Measurements from ENCODE around the gene ERCC6L2. TPM values are rescaled to one million over a fixed set of nuclear protein-coding genes. Genes with fewer than 3 reads are reported as not detected.

ERCC6L2 gene
- total RNA-seq, 4 donors from 2014 or later: 25.8 to 51.4 (median 36.4) TPM

DNA sequence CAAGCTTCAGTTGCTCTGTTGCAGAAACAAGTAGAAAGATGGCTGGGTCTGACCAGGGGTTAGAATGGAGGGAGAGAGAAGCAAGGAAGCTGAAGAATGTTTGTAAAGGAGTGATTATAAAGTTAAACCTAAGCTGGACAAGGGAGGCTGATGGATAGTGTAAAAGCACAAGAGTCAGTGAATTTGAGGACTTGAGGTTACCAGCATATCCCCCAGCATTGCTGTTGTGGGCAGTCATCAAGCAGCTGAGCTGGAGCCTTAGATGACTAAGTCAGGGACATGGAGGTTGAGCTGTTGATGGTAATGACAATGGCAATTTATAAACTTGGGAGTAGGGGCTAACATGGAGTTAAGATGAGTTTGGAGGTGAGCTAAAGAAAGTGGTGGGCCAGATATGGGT is 131.5 kb downstream of the ERCC6L2 start:
- no peak overlapping the region for H3K4me3 ChIP-seq (ENCODE audit: low read depth, poor library complexity, severe bottlenecking)
- intact Hi-C loops (cut with DNase I; ENCODE audit: low total_unique reads): no loop called here
- no peak for DNase-seq (ENCODE audit: low spot score in 2 of 2)
- TF ChIP-seq POLR2A (IDR thresholded peaks at IDR 0.05): no peak
- TF ChIP-seq, protein P1, sequence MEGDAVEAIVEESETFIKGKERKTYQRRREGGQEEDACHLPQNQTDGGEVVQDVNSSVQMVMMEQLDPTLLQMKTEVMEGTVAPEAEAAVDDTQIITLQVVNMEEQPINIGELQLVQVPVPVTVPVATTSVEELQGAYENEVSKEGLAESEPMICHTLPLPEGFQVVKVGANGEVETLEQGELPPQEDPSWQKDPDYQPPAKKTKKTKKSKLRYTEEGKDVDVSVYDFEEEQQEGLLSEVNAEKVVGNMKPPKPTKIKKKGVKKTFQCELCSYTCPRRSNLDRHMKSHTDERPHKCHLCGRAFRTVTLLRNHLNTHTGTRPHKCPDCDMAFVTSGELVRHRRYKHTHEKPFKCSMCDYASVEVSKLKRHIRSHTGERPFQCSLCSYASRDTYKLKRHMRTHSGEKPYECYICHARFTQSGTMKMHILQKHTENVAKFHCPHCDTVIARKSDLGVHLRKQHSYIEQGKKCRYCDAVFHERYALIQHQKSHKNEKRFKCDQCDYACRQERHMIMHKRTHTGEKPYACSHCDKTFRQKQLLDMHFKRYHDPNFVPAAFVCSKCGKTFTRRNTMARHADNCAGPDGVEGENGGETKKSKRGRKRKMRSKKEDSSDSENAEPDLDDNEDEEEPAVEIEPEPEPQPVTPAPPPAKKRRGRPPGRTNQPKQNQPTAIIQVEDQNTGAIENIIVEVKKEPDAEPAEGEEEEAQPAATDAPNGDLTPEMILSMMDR (IDR thresholded peaks at IDR 0.05): no peak

DNA sequence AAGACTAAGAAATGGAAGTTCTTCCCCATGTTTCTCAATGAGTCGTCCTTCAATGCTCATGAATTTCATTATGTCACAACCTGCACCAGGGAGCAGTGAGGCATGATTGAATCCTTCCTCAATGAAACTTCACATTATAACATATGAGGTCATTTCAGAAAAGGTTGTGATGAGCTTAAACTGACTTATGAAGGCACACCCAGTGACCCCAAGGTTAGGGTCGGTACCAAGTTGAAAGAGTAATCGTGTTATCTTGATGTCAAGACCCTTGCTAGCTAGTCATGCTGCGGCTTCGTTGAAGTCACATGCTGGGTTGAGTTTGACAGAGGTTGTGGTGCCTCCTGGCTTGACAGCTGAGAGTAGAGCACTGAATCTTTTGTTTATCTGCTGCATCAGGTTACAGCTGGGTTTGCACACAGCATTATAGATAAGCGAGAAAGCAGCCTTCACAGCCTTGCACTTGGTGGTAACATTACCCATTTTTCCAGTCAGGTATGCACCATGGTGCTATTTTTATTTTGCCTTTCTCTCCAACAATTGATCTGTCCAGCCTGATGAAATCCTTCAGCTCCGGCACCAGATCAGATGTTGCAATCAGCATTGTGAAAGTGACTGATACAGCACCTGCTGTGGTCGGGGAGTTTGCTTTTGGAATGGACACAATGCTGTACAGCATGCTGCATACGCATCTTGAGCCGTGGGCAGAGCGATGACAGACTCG is 133.2 kb downstream of the ERCC6L2 start:
- WGBS, 2 donors: 83 to 91% methylated on average over 12 of the region's 12 CpGs
- intact Hi-C loops (cut with DNase I; ENCODE audit: low total_unique reads): no loop called here
- no peak overlapping the region for H3K4me3 ChIP-seq (ENCODE audit: low read depth, poor library complexity, severe bottlenecking)
- TF ChIP-seq POLR2A (IDR thresholded peaks at IDR 0.05): no peak
- TF ChIP-seq, protein P1 (IDR thresholded peaks at IDR 0.05): no peak
- no peak for DNase-seq (ENCODE audit: low spot score in 2 of 2)

DNA sequence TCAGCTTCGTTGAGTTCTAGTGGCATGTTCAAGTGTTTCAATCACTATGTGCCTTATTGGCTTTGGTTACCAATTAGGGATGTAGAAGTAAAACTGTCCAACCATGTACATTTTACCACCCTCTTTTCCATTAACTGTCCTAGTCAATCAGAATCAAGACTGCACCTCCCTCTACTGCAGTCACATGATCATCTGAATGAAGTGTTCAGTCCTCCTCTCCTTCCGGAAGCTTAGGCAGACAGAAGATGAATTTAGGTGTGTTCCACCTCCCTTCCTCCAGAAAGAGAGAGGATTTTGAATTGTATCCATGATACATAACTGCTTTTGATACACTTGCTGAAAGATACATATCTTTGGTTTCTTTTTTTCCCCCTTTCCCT is 133.7 kb downstream of the ERCC6L2 start:
- no peak for DNase-seq (ENCODE audit: low spot score in 2 of 2)
- TF ChIP-seq, protein P1 (IDR thresholded peaks at IDR 0.05): no peak
- no peak for TF ChIP-seq POLR2A (IDR thresholded peaks at IDR 0.05)
- 86 to 89% methylated on average over 2 of the region's 2 CpGs for WGBS, 2 donors
- intact Hi-C loops (cut with DNase I; ENCODE audit: low total_unique reads): no loop called here
- H3K4me3 ChIP-seq (ENCODE audit: low read depth, poor library complexity, severe bottlenecking): no peak overlapping the region

DNA sequence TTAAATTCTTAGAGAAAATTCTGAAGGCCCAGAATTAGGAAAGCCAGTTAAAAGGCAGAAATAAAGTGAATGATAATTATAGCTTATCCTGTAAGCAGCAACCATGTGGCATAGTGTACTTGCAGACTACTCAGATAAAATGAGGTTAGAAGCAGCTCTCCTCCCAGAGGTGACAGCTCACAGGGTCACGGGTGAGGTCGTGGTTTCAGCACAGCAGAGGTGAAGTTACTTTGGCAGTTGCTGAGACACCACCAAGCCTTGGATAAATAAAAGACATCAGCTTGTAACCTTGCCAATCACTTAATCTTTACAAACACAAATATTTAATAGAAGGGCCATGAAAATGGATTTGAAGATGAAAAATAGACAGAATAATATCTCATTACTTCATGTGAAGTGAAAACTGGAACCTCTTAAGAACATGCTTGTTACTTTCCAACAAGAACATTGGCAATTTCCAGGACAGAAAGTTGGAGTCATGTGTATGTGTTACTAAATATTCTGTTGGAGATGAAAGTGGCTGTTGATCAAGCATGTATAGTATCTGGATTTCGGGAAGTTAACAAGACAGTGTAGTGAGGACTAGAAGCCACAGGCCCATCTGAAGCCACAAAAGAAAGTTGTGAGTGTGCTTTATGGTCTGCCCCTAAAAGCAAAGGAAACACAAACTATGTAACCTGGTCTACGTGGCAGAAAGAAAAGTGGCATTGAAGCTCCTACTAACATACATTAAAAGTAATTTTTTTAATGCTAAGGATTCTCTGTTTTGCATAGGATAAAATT is 134.4 kb downstream of the ERCC6L2 start:
- no peak for DNase-seq (ENCODE audit: low spot score in 2 of 2)
- TF ChIP-seq, protein P1 (IDR thresholded peaks at IDR 0.05): no peak
- H3K4me3 ChIP-seq (ENCODE audit: low read depth, poor library complexity, severe bottlenecking): no peak overlapping the region
- intact Hi-C loops (cut with DNase I; ENCODE audit: low total_unique reads): no loop called here
- 81 to 89% methylated on average over 4 of the region's 4 CpGs for WGBS, 2 donors

DNA sequence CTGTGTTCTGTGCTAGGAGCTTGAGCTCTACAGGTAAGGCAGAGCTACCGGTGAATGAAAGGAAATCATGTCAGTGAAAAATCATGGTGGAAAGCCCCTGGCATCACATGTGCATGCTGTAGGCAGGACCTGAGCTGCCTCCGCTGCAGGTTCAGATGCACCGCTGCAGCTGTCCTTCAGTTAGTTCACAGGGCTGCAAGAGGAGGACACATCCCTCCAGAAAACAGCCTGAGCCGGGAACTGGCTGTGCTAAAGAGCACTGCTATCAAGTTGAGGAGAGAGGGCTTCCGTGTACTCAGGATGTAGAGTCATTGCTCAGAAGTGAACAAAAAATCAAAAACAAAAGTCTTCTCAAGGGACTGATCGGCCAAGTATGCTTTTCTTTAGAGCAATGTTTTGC is 138.6 kb downstream of the ERCC6L2 start:
- 84 to 88% methylated on average over 6 of the region's 6 CpGs for WGBS, 2 donors
- H3K4me3 ChIP-seq (ENCODE audit: low read depth, poor library complexity, severe bottlenecking): no peak overlapping the region
- TF ChIP-seq POLR2A (IDR thresholded peaks at IDR 0.05): no peak
- TF ChIP-seq, protein P1 (IDR thresholded peaks at IDR 0.05): no peak
- DNase-seq (ENCODE audit: low spot score in 2 of 2): no peak
- intact Hi-C loops (cut with DNase I; ENCODE audit: low total_unique reads): no loop called here
